K562 treated with DMSO at 1 percent for 24 hours (cell line): ENCODE measurements around the gene PDCL3. TPM values are rescaled to one million over a fixed set of nuclear protein-coding genes. Genes with fewer than 3 reads are reported as not detected.

Experiments
- total RNA-seq: library from RNA; unstranded; fragments of 300-600 nt; gene quantifications from 2 replicates; pipeline ENCODE4 v1.2.3, GENCODE V29; 2022; ENCODE audit warnings: low read depth; ENCODE audit not compliant: insufficient read depth

The PDCL3 gene
- total RNA-seq, result 14.5 and 15.6 TPM in 2 replicates

GRCh38 chr2:100562613-100563406, at the start of gene PDCL3:
PDCL3 (plus strand) TSS chr2:100562993; CDS start chr2:100563068, 75 bp downstream.

Other genes with a start within 250 kb of the PDCL3 start
- 1.4 and 1.7 TPM in 2 replicates for gene LONRF2, start 240.5 kb upstream of the PDCL3 start, total RNA-seq
- gene CHST10, start 145.3 kb upstream of the PDCL3 start, total RNA-seq, result 13.9 and 20.4 TPM in 2 replicates
- not detected in 2 replicates for gene NMS, start 92.5 kb upstream of the PDCL3 start, total RNA-seq